NCI-H774 (cell line): Measurements from ENCODE around the gene COL4A2.

Experiments
- DNase-seq: peaks from one replicate; lab custom pipeline; 2025; lab: John Stamatoyannopoulos, UW

The COL4A2 gene

DNA sequence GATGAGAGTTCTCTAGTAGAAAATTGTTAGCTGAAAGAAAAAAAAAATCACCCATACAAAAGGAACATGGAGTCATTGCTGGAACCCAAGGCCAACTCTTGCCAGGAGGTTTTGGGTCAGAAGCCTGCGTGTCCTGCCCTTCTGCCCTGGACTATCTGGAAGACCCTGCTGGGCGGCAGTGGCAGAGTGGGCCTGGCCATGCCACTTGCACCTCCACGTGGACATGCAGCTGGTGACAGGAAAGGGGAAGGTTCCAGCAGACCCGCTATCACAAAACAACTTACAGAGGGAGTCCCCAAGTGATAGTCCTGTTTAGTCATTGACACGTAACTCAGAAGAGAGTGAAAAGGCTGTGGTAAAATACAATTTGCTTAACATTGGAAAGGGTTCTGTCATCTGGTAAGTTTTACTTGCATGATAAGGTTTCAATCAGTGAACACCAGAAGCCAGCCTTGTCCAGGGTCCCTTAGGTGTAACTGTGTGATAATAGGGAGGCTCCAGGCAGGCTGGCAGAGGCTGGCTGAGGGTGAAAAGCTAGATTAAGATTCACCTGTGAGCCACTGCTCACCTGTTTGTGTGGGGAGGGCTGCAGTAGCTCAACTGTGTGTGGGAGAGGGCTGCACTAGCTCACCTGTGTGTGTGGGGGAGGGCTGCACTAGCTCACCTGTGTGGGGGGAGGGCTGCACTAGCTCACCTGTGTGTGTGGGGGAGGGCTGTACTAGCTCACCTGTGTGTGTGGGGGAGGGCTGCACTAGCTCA is 47.8 kb downstream of the COL4A2 start:
- DNase-seq = peak; percentile 16

DNA sequence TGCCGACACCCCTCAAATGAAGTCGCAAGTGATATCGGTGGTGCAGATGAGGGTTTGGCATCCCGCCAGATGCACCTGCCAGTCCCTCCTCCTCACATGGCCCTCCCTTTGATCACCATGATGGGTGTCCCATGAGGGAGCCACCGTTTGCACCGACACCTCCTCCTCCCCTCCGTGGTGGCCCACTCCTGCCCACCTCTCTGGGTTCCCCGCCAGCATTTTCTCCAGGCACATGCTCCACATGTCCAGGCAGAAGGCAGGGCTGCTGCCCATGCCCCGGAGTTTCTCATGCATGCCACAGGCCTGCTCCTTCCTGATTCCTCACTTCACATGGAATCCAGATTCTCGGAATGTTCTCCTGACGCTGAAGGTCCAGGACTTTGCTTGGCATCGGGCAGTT is 49.3 kb downstream of the COL4A2 start:
- no peak for DNase-seq

DNA sequence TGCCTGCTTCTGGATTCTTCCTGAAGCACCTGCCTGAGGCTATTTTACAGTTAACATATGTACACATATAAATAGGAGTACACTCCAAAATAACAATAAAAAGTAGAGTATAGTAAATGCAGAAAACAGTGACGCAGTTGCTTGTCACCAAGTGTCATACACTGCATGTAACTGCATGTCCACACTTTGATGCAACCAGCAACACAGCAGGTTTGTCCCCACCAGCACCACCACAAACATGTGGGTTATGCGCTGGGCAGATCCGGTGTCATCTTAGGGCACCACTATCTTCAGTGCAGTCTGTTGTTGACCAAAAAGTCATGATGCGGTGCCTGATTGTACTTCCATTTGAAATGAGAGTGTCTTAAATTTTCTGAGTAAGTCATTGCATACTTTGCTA is 51.3 kb downstream of the COL4A2 start:
- no peak for DNase-seq

DNA sequence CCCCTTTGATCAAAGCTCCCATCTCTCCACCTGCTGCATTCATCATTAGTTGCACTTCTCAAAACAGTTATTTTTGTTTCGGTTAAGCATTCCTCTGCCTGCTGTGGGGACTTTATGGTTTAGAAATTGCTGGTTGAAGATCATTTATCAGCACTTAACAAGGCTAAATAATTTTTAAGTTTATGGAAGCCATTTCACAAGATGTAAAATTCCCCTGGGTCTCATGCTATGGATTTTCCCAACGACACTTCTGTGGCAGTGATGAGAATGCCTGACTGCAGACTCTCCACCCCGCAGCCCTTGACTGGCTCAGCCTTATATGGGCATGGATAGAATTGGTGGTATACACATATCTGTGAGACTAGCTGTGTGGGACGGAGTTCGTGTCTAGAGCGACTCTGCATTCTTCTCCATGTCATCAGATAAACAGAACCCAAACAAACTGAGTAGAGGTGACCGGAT is 52.8 kb downstream of the COL4A2 start:
- no peak for DNase-seq

DNA sequence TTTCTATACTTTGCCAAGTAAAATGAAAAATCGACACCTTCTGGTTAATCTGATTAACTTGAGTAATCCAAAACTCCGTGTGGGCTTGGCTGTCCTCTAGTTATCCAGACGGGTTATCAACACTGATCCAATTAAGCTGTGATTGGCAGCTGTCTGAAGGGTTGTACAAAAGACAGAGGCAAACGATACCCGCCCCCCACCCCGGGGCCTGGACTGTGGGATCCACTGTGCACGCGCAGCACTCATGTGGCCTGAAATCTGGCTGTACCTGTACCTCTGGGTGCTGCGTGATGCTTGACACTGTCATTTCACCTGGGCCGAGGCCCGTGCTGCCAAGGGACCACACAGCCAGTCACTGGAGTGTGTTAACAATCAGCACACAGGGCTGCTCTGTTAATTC is 53.5 kb downstream of the COL4A2 start:
- DNase-seq = no peak

DNA sequence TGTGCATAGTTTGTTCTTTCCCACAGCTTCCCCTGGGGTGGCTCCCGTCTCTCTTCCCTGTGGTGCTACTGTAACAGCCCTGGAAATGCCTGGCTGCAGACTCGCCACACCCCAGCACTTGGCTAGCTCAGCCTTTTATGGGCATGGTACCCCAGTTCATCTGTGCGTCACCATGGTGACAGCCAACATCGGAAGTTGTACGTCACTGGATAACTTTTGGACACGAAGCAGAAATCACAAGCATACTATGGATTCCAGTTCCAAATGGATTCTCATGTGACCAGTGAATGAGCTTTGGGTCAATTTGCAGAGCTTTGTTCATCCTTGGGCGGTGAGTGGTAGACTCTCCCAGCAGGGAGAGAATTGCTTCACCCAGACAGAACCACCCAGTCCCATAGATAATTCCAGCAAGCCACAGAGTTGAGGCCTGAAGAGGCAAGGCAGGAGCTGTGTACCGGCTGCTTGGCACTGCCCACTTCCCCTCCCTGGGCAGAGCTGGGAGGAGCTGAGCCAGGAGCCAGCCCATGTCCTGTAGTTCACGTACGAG is 54.4 kb downstream of the COL4A2 start:
- no peak for DNase-seq

DNA sequence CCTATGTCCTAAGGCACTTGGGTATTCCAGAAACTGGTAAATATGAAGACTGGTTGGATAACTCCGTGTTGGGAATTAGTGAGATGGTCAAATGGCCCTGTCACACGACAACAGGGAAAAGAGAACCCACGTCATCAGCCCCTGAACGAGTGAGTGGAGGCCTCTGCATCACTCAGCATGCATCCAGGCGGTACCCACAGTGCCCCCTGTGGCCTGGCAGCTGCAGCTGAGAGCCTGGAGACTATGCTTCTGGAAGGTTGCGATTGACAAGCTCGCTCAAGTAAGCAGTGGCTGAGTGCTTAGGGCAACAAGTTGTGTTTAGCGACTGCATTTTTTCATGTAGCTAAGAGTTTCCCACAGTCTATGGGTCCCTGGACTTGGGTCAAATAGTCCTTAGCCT is 55.9 kb downstream of the COL4A2 start:
- DNase-seq = no peak

DNA sequence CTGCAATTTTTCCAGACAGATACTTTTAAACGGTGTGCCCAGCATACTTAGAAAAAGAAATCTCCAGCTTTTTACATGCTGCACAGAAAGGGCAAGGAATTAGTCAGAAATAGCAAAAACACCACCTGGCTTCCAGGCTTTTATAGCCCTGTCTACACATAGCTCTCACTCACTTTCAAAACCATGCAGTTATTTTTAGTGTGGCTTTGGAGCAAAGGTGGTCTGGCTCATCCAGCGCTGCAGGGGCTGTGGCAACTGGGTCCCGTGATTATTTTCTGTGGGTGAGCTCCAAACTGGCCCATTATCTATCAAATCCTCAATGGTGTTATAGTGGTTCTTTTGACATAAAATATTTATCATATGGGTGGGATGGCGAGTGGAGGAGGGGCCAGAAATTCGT is 57.0 kb downstream of the COL4A2 start:
- DNase-seq = no peak

DNA sequence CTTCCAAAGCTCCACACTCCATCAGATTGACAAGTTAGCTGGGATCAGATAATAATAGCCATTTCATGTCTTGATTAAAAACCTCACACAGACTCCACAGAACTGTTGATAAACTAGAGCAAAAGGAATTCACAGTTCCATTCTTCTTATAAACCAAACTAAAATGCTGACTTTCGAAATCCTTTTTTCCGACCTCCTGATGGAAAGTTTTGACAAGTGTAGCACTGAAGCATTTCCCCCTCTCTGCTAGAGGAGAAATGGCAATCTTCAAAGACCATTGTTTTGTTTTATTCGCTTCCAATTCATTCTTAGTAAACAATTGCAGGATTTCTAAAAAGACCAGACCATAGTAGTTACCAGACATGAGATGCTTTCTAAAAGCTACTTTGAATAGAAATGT is 58.8 kb downstream of the COL4A2 start:
- DNase-seq = no peak

DNA sequence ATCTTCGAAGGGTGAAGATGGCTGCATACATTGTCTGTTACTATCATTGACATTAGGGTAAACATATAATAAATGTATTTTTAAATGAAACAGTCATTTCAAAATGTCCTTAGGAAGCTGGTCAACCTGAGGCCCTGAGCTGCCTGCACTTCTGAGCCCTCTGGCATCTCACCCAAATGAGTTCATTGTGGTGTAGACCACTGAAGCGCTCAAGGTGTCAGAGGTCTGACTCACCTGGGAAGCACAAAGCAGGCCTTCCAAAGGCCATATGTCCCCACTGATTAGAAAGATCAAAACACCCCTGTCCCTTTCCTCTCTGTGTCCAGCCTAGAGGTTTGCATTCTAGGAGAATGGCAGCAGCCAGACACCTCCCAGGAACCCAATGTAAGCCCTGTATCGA is 59.6 kb downstream of the COL4A2 start:
- DNase-seq = no peak

DNA sequence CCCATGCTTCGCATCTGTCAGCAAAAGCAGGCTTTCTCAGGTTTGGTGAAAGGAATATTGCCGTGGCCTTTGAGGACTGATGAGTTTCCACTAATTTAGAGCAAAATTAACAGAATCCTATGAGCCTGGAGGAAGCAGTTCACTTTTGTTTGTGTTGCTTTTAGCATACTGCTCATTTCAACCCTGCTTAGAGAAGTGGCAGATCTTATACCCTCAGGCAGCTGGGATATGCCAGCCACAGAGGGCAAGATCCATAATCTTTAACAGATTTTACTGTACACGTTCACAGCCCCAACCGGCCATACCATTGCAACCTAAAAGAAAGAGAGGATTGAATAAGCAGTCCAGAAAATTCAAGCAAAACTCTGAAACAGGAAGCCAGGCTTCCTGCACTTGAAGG is 60.5 kb downstream of the COL4A2 start:
- no peak for DNase-seq

DNA sequence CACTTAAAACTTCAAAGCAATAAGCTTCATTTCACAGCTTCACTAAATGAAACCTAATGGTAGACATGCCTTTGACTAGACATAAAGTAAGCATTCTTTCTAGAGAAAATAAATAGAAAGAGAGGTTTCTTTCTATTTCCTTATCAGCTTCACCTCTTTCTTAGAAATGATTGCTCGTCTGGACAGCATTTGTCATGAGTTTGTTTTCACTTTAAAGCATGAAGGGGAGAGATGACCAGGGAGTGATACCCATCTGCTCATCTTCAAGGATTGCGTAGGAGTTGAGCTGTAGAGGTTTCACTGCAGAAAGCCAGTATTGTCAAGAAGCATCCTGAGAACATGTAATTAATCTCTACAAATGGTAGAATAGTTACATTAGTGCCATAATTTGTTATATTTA is 61.3 kb downstream of the COL4A2 start:
- no peak for DNase-seq

DNA sequence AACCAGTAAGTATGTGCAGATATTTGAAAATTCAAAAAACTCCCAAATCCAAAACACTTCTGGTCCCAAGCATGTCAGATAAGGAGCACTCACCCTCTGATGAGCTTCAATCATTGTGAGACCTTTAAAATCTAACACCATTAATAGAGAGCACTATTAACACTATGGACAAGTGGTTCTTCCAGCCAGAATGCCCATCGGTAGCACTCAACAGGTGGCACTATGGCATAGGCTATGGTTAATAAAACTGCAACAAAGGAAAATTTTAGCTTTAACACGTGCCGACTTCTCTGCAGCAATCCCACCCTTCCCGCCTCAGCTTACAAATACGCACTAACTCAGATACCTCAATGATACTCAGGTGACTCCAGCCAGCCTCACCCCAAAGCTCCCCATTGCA is 62.3 kb downstream of the COL4A2 start:
- DNase-seq = no peak

DNA sequence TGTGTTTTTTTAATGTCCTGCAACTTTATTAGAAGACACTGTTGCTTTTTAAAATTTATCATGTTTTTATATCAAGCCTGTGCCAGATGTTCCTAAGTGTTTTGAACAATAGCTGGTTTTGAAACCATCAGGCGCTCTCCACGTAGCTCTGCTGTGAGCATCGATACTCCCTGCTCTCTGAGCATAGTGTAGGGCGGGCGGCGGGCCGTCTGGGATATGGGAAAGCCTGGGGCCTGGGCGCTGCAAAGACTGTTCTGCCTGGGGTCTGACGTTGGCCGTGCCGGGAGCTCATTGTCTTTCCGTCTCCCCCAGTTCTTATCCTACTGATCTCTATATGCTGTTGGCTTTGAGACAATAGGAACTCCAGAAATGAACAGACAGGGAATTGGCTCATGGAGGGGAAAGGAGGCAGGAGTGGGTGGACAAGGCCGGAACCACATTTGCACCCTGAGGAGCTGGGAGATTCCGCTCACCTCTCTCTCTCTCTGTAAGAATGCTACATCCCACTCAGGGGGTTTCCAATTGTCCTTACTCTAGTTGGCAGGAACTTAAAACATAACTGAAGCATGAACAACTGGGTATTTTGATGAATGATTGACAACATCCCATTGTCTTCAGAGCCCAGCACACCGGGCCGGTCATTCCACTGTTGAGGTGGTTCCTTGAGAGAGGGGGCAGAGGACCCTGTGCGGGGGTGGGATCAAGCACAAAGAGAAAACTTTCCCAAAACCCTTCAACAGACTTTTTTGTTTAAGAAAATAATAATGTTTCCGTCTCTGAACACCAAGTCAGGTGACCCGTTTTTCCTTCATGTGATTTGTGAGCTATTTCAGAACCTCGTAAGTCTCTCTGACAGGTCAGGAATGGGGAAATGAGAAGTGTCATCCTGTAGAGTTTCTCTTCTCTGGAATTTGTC is 64.7 kb downstream of the COL4A2 start:
- DNase-seq = no peak

DNA sequence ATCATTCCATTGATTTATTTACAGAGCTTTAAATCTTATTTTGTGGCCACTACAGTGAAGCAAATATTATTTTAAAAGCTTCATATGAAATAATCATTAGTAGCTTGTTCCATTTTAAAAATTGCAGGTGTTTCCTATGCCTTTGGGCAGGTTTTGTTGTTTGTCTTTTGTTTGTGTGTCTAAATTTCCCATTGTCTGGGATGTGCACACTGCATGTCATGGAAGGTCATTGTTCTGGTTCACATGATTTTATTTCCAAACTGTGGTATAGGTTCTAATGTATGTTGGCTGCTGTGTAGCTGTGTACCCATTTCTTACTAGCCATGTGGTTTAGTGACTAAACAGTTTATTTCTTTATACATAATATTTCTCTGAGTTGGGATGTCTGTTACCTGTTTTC is 65.6 kb downstream of the COL4A2 start:
- DNase-seq = no peak

DNA sequence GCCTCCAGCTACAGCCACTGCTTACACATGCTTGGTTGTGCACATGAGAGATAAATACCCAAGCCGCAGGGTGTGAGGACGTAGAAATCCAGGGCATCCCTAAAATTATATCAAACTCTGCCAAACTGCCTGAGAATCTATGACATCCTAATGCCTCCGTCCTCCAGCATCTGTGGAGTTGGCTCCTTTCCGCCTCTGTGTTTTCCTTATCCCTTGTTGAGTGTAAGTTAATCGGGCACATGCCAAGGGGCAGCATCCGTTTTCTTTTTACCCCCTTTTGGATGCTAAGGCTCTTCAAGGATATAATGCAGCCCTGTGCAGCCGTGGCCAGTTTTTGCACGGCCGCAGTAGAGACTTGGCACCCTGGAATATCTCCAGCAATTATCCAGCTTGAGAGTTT is 66.5 kb downstream of the COL4A2 start:
- DNase-seq = no peak

DNA sequence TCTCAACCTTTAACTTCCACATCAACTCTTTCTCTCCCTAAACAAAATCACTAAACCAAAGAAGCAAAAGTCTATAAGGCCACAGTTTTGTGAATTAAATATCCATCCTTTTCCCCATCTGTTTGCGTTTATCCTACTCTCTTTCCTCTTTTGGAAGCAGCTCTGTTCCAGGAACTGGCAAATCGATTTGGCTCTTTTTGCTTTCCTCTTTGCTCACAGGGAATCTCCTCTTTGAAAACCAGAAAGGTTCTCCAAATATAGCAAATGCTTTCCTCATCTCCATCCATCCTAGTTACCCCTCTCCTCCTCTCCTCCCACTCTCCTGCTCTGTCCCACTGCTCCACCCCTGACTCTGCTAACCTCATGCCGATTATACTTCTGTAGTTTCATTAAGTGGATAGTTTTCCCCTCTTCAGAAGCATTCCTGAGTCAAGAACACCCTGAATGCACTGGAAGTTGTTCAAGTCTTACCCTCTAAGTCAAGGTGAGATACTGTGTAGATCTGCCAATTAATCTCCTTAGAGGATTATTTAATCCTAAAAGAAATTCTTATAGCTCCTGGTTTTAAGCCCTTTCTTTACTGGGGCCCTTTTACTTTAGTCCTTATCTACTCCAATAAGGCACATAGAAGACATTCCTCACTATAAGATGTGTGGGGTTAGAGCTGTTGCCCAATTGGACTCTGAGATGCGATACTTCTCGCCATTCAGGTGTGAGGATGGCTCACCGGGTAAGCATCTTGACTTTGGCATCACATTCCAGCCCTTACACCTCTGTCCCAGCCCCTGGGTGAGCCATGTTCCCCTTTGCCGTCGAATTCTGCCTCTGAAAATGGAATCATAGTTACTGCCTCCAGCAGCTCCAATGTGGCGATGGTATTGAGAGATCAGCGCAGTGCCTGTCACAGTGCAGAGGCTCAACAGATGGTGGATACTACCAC is 67.6 kb downstream of the COL4A2 start:
- DNase-seq = no peak

DNA sequence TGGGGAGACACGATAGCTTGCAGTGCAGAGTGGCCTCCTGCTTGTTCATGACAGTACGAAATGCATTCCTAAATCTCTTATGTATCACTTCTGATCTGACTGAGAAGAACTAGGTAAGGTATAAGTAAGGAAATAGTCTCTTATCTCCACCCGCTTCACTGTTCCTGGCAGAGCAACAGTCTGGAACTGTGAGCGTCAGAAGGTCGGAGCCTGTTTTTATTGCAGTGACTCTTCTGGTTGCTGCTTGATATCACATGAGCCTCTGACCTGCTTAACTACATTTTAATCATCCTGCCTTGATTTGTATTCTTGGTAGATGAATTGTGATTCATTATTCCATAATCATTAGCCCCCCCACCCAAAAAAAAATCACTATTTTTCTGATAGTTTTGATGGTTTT is 69.0 kb downstream of the COL4A2 start:
- DNase-seq = no peak

DNA sequence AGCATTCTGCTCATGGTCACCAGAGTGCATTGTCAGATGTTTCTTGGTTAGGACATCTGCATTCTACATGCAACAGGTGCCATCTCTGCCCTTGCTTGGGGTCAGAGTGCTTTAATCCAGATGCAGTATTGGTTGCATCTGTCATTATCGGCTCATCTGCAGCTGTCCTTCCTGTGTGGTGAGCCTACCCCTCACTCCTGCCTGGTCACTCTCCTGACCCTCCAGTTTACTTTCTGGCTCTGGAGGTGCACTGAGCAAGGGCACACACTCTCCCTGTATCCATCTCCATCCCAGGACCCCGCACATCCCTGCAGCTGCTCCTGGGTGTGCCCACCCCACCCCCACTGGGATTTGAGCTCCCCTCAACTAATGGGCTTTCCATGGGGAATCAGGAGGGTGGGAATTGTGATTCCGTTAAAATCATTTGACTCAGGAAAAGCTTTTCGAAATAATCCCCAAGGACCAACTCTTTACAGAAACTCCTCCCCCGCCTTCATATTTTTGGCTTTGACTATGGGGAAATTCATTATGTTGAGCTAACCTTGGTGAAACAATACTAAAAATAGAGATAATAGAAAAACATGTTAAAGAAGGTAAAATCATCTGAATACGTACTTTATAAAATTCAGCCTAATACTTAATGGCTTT is 70.2 kb downstream of the COL4A2 start:
- no peak for DNase-seq

DNA sequence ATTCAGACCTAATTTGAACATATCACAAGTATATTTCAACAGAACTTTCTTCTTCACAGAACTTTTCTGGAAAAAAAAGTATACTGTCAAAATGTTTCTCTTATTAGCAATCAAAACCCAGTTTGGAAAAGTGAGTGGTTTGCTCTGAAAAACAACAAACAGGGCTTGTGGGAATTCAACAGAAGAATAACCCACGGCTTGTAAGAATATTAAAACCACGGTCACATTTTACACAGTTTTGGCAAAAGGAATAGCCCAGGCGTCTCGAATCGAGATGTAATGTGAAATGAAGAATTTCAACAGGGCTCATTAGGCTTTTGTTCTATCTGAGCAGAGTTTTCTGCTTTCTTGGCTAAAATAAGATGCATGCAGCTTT is 70.7 kb downstream of the COL4A2 start:
- no peak for DNase-seq

DNA sequence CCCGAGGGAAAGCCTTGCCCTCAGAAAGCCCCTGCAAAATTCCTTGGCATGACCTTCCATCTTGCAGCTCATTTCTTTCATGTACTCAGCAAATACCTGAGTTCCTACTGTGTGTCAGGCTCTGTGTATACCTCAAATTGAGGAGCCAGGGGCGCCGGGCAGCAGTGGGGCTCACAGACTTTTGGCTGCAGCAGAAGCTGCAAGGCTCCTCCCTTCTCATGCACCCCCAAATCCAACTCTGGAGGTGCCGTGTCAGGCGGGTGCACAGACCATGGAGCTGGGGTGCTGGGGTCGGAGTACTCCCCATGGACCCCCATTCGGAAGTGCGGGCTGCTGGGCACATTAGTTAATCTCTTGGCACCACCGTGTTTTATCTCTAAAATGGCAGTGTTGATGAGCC is 72.3 kb downstream of the COL4A2 start:
- DNase-seq = no peak
